ES-I3 (cell line): ENCODE results near the gene LRRC15.

Experiments used
- H3K36me3 ChIP-seq: 2 replicates; pipeline ENCODE4 v1.6.1; 2013; ENCODE audit warnings: mild to moderate bottlenecking, low read length, control low read depth, moderate library complexity; ENCODE audit not compliant: insufficient read depth
- H3K4me1 ChIP-seq: 2 replicates; pipeline ENCODE4 v1.6.1; 2013; ENCODE audit warnings: mild to moderate bottlenecking, control low read depth, low read length; ENCODE audit not compliant: insufficient read depth
- H3K9ac ChIP-seq: 2 replicates; pipeline ENCODE4 v1.6.1; 2013; ENCODE audit warnings: low read depth, mild to moderate bottlenecking, low read length, moderate library complexity
- H3K9me3 ChIP-seq: 2 replicates; pipeline ENCODE4 v1.6.1; 2013; ENCODE audit warnings: mild to moderate bottlenecking, low read length, moderate library complexity; ENCODE audit not compliant: control insufficient read depth, insufficient read depth

The LRRC15 gene

GRCh38 chr3:194340757-194341400 lies 28.7 kb downstream of the LRRC15 start:
- no peak overlapping the region for H3K9ac ChIP-seq

GRCh38 chr3:194339840-194340239 lies 29.7 kb downstream of the LRRC15 start:
- no peak overlapping the region for H3K9ac ChIP-seq
- peaks cover 19% of the 10 kb centered on the region for H3K4me1 ChIP-seq
- H3K36me3 ChIP-seq: no peaks in the 10 kb centered on the region
- no peaks in the 10 kb centered on the region for H3K9me3 ChIP-seq

More at GRCh38 chr3:194340757-194341400, 28.7 kb downstream of the LRRC15 start:
- H3K36me3 ChIP-seq: no peaks in the 10 kb centered on the region
- H3K4me1 ChIP-seq: peaks cover 19% of the 10 kb centered on the region
- H3K9me3 ChIP-seq: no peaks in the 10 kb centered on the region

- peaks cover 19% of the 10 kb centered on the region for H3K4me1 ChIP-seq
- no peaks in the 10 kb centered on the region for H3K9me3 ChIP-seq
- no peaks in the 10 kb centered on the region for H3K36me3 ChIP-seq
- peak overlapping the region; percentile 38; the same call in 1 of the 2 replicates for H3K9ac ChIP-seq
Observed at GRCh38 chr3:194339356-194339755, 30.2 kb downstream of the LRRC15 start.

DNA sequence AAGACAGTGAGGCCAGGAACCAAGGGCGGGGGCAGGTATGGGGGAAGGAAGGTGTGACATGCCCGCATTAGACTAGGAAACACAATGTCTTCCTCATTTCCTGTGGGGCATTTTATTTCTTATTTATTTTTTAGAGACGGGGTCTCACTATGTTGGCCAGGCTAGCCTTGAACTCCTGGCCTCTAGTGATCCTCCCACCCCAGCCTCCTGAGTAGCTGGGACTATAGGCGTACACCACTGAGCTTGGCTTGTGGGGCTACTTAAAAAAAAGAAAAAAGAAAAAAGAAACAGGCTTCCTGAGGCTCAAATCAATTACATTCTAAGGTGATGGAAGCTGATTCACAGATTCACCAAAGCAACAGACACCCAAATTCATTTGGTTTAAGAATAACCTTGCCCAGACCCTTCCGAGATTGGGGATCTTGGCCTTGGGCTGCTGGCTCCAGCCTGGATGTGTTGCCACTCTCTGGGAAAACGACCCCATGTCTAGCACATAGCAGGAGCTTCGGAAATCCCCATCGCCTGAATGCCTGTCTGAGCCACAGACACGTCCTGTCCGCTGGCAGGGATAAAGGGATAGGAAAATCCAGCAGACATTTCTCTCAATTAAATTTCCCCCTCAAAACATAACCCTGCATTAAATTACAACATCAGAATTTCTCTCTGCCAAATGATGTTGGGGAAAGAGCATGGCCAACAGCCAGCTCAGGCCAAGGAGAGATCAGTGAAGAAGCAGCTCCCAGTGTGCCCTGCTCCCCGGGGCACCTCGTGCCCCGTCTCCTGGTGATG lies 31.4 kb downstream of the LRRC15 start:
- H3K9ac ChIP-seq: no peak overlapping the region
- H3K4me1 ChIP-seq: peaks cover 19% of the 10 kb centered on the region
- H3K36me3 ChIP-seq: no peaks in the 10 kb centered on the region

GRCh38 chr3:194336601-194337355 lies 32.8 kb downstream of the LRRC15 start:
- Histone ChIP-seq H3K36me3 (no peaks in the 10 kb centered on the region), H3K9ac (no peak overlapping the region), H3K9me3 (no peaks in the 10 kb centered on the region), H3K4me1 (peaks cover 19% of the 10 kb centered on the region)

More for the DNA sequence above, 31.4 kb downstream of the LRRC15 start:
- H3K9me3 ChIP-seq: no peaks in the 10 kb centered on the region

DNA sequence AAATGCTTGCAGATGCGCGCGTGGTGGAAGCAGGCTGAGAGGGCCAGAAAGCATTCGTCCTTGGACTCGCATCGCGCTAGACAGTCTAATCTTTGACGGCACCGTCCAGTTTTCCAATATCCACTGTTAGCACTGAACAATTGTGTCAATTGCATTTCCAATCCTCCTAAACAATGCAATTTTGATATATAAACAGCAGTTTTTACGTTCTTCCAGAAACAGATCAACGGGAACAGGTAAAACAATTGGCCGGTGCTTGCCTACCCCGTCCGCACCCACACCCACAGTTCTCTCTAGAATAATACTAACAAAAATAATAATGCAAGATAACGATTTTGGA lies 35.6 kb downstream of the LRRC15 start:
- Histone ChIP-seq H3K9me3 (no peaks in the 10 kb centered on the region), H3K9ac (no peak overlapping the region), H3K4me1 (no peaks in the 10 kb centered on the region; the same call in 1 of the 2 replicates), H3K36me3 (no peaks in the 10 kb centered on the region)

- Histone ChIP-seq H3K9me3 (no peaks in the 10 kb centered on the region), H3K4me1 (no peaks in the 10 kb centered on the region; the same call in 1 of the 2 replicates), H3K36me3 (no peaks in the 10 kb centered on the region), H3K9ac (peak overlapping the region; percentile 60)
Observed at GRCh38 chr3:194333212-194333980, 36.1 kb downstream of the LRRC15 start.

DNA sequence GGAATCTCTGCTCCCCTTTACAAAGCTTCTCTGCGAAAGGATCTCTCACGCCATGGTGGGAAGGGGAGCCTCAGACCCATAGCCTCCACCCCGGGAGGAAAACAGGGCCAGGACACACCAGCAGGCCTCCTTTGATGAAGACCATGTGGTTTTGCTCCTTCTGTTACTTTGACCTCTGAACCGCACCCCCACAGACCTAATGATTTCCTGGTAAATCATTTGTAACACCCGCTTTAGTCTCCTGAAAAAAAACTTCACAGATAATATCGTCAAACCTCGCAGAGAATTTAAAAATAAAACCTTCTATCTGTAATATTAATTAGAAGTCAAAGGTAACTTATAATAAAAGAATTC lies 36.7 kb downstream of the LRRC15 start:
- no peak overlapping the region for H3K9ac ChIP-seq
- no peaks in the 10 kb centered on the region for H3K9me3 ChIP-seq
- H3K4me1 ChIP-seq: no peaks in the 10 kb centered on the region; the same call in 1 of the 2 replicates
- no peaks in the 10 kb centered on the region for H3K36me3 ChIP-seq

GRCh38 chr3:194330579-194330978 lies 39.0 kb downstream of the LRRC15 start:
- H3K36me3 ChIP-seq: no peaks in the 10 kb centered on the region
- H3K9me3 ChIP-seq: no peaks in the 10 kb centered on the region
- H3K4me1 ChIP-seq: no peaks in the 10 kb centered on the region
- no peak overlapping the region for H3K9ac ChIP-seq

DNA sequence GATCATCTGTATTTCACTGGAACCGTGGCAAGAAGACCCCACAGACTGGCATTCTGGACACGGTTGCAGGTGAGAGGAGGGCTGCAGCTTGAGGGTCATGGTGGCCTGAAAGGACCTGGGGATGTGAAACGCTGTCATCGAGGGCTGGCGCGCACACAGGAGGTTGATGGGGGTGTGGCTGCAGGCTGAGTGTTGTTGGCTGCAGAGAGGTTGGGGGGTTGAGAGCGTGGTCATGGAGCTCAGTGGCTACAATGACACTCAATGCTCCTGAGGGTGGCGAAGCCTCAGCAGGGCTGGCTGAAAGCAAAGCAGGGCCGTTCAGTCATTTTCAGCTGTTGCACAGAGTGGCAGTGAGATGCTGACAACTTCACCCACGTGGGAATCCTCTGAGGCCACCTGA lies 39.4 kb downstream of the LRRC15 start:
- Histone ChIP-seq H3K4me1 (no peaks in the 10 kb centered on the region), H3K36me3 (no peaks in the 10 kb centered on the region), H3K9me3 (no peaks in the 10 kb centered on the region), H3K9ac (no peak overlapping the region)

- Histone ChIP-seq H3K36me3 (no peaks in the 10 kb centered on the region), H3K4me1 (no peaks in the 10 kb centered on the region), H3K9me3 (no peaks in the 10 kb centered on the region), H3K9ac (no peak overlapping the region)
Observed at GRCh38 chr3:194329583-194329965, 40.0 kb downstream of the LRRC15 start.

GRCh38 chr3:194328942-194329582 lies 40.5 kb downstream of the LRRC15 start:
- Histone ChIP-seq H3K36me3 (no peaks in the 10 kb centered on the region), H3K9me3 (no peaks in the 10 kb centered on the region), H3K9ac (no peak overlapping the region), H3K4me1 (no peaks in the 10 kb centered on the region)

DNA sequence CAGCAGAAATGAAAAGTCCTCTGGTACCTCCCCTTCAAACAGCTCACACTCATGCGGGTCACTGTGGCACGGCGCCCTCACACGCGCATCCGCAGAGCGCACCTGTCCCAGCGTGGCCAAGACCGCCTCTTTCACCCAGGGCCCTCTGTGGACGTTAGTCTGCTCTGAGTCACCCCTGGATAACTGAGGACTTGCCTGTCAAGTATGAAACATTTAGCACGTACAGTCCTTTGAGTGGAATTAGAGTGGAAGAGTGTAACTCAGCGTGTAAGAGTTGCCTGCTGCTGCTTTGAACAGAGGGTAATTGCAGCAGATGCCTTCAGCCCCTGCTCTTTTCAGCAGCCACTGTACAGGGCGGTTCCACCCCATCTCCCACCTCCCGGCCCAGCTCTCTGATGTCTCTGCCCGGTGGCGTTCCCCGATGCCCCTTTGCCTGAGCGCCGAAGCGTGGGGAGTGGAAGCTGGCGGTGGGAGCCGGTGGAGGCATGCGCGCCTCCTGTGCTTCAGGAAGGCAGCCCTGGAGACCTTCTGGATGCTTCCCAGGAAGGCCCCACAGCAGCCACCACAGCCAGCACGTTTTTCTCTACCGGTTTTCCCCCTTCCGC lies 41.4 kb downstream of the LRRC15 start:
- Histone ChIP-seq H3K4me1 (no peaks in the 10 kb centered on the region), H3K9ac (no peak overlapping the region), H3K36me3 (no peaks in the 10 kb centered on the region), H3K9me3 (no peaks in the 10 kb centered on the region)
